Muscle of leg (tissue), 11 donors: ENCODE measurements around the gene GFI1B. TPM values are rescaled to one million over a fixed set of nuclear protein-coding genes. Genes with fewer than 3 reads are reported as not detected.
"Not testable (repeated sequence)": the region's sequence is repeated elsewhere in the genome, so short reads cannot be mapped to it uniquely, and the experiment has no call there.

Experiments used
- DNase-seq: peaks from one replicate; pipeline ENCODE4 v3.0.0; 2013
- H3K27ac ChIP-seq: one replicate; pipeline ENCODE4 v1.5.1; 2013; ENCODE audit warnings: mild to moderate bottlenecking, low read length, control low read depth
- H3K27me3 ChIP-seq: one replicate; pipeline ENCODE4 v1.6.1; 2013; ENCODE audit warnings: low read length; ENCODE audit not compliant: control insufficient read depth, insufficient read depth
- H3K36me3 ChIP-seq: one replicate; pipeline ENCODE4 v1.6.1; 2013; ENCODE audit warnings: low read length; ENCODE audit not compliant: control insufficient read depth, insufficient read depth
- H3K4me1 ChIP-seq: one replicate; pipeline ENCODE4 v1.6.1; 2013; ENCODE audit warnings: low read length; ENCODE audit not compliant: control insufficient read depth, insufficient read depth
- H3K4me3 ChIP-seq: one replicate; pipeline ENCODE4 v1.5.1; 2013; ENCODE audit warnings: low read length, control low read depth
- H3K9me3 ChIP-seq: replicated peaks from 2 replicates; pipeline ENCODE4 v1.6.1; 2013; ENCODE audit warnings: low read depth, low read length; ENCODE audit not compliant: control insufficient read depth
- WGBS: methylation state at CpG from one replicate; pipeline ENCODE4 v1.1.5; 2013; ENCODE audit warnings: missing lambda C conversion rate; ENCODE audit not compliant: insufficient coverage; 5-methylcytosine and 5-hydroxymethylcytosine counted together
- polyA plus RNA-seq, 8 donors: library from polyadenylated mRNA; unstranded; fragments of 120-200 nt; gene quantifications; one replicate each; pipeline versions ENCODE4 v1.2.1 to v1.2.3, GENCODE V29; 2013; ENCODE audit warnings: inconsistent platforms in 1 of 8, low replicate concordance in 1 of 8; ENCODE audit not compliant: insufficient read length in 8 of 8, insufficient read depth in 1 of 8
- total RNA-seq: library from RNA; stranded (reverse); fragments of 120-200 nt; gene quantifications from one replicate; pipeline ENCODE4 v1.2.4, GENCODE V29; 2013

The GFI1B gene
- total and polyA plus RNA-seq, 9 donors, result 0.13 to 1.1 (median 0.63) TPM

DNA sequence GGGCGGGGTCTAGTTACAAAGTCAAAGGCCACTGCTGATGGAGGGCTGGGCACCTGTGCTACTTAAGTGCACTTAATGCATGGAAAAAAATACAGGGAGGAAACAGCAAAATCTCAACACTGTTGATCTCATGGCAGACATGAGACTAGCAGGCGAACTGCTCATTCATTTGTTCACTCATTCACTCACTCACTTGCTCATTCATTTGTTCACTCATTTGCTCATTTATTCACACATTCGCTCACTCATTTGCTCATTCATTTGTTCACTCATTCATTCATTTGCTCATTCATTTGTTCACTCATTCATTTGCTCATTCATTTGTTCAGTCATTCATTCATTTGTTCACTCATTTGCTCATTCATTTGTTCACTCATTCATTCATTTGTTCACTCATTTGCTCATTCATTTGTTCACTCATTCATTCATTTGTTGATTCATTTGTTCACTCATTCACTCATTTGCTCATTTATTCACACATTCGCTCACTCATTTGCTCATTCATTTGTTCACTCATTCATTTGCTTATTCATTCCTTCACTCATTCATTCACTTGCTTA lies 11.6 kb downstream of the GFI1B start:
- not testable (repeated sequence) for DNase-seq, H3K27ac ChIP-seq, H3K36me3 ChIP-seq, H3K4me3 ChIP-seq, H3K9me3 ChIP-seq, H3K4me1 ChIP-seq
- WGBS, result 81% methylated on average over 3 of the region's 4 CpGs
- peaks cover 41% of the 10 kb centered on the region for H3K27me3 ChIP-seq

DNA sequence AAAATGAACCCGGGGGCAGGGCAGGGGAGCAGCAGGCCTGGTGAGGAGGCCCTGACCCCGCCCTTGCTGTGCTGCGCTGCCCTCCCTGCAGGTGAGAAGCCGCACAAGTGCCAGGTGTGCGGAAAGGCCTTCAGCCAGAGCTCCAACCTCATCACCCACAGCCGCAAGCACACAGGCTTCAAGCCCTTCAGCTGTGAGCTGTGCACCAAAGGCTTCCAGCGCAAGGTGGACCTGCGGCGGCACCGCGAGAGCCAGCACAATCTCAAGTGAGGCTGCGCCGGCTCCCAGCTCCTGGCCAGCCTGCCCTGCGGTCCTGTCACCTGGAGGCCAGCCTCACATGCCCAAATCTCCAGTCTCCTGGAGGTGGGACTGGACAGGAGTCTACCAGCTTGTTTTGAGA lies 12.3 kb downstream of the GFI1B start:
- 95% methylated on average over 12 of the region's 14 CpGs for WGBS
- Histone ChIP-seq H3K4me3 (no peak overlapping the region), H3K9me3 (no peaks in the 10 kb centered on the region), H3K36me3 (no peaks in the 10 kb centered on the region), H3K27me3 (peaks cover 46% of the 10 kb centered on the region), H3K4me1 (peaks cover 2% of the 10 kb centered on the region), H3K27ac (no peak overlapping the region)
- no peak for DNase-seq

- Histone ChIP-seq H3K9me3 (no peaks in the 10 kb centered on the region), H3K4me1 (peaks cover 2% of the 10 kb centered on the region), H3K27ac (no peak overlapping the region), H3K36me3 (no peaks in the 10 kb centered on the region), H3K4me3 (no peak overlapping the region), H3K27me3 (peaks cover 47% of the 10 kb centered on the region)
- 11% methylated on average over 13 of the region's 16 CpGs for WGBS
- DNase-seq, result no peak
These were observed 13.1 kb downstream of the GFI1B start for GRCh38 chr9:132991351-132992300.

DNA sequence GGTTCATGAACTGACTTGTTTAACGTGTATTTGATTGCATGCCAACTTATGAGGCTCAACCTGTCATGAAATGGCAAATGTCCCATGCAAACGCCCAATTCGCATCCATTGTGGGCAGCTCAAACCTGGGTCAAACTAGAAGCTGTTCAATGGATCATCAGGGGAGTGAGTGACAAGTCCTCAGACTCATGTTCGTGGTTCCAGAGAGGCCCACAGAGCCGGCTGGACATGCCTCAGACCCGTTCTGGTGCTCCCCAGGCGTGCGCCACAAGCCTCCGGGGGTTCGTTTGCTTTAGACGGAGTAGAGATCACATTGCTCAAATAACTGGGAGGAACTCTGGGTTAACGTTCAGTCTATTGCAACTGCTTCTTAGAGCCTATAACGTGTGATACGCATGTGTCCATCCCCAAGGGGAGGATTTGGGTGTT lies 15.0 kb downstream of the GFI1B start:
- peaks cover 2% of the 10 kb centered on the region for H3K4me1 ChIP-seq
- DNase-seq, result no peak
- no peaks in the 10 kb centered on the region for H3K36me3 ChIP-seq
- peaks cover 42% of the 10 kb centered on the region for H3K27me3 ChIP-seq
- 48% methylated on average over 14 of the region's 14 CpGs for WGBS
- H3K4me3 ChIP-seq, result no peak overlapping the region
- H3K9me3 ChIP-seq, result no peaks in the 10 kb centered on the region
- H3K27ac ChIP-seq, result no peak overlapping the region

GRCh38 chr9:132994410-132995120 lies 16.1 kb downstream of the GFI1B start:
- WGBS, result 20% methylated on average over 12 of the region's 13 CpGs
- no peak for DNase-seq
- Histone ChIP-seq H3K4me3 (no peak overlapping the region), H3K4me1 (peaks cover 2% of the 10 kb centered on the region), H3K9me3 (no peaks in the 10 kb centered on the region), H3K27me3 (peaks cover 43% of the 10 kb centered on the region), H3K27ac (no peak overlapping the region), H3K36me3 (no peaks in the 10 kb centered on the region)

DNA sequence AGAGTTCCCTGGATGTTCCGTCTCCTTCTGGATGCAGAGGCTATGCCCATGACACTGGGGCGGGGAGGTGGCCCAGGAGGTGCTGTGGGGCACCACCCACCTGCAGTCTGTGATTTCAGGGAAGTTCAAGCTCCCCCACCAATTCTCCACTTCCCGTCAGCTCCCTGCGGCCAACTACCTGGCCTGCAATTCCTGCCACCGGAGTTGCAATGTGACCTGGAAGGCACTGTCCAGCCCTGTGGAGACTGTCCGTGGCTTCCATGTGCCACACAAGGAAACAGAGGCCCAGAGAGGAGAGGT lies 16.6 kb downstream of the GFI1B start:
- H3K27ac ChIP-seq, result no peak overlapping the region
- peaks cover 2% of the 10 kb centered on the region for H3K4me1 ChIP-seq
- DNase-seq, result no peak
- peaks cover 44% of the 10 kb centered on the region for H3K27me3 ChIP-seq
- 71% methylated on average over 6 of the region's 6 CpGs for WGBS
- no peak overlapping the region for H3K4me3 ChIP-seq
- H3K36me3 ChIP-seq, result no peaks in the 10 kb centered on the region
- no peaks in the 10 kb centered on the region for H3K9me3 ChIP-seq

DNA sequence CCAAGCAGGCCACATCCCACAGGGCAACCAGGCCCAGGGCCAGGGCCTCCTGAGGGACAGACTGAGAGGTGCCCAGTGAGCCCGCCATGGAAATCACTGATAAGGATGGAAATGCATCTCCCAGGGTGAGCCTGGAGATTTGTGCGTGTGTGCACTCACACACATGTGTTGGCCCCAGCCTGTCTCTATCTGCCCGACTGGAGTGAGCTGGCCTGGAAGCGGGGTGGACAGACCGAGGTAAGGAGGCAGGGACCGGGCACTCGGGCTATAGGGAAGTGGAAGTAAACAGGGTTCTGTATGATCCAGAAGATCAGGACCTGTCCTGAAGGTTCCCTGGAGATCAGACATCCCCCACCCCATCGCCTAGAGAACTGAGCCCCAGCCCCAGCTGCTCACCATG lies 17.4 kb downstream of the GFI1B start:
- H3K36me3 ChIP-seq, result no peaks in the 10 kb centered on the region
- H3K9me3 ChIP-seq, result no peaks in the 10 kb centered on the region
- H3K4me3 ChIP-seq, result no peak overlapping the region
- peaks cover 2% of the 10 kb centered on the region for H3K4me1 ChIP-seq
- 87% methylated on average over 3 of the region's 8 CpGs for WGBS
- peaks cover 48% of the 10 kb centered on the region for H3K27me3 ChIP-seq
- no peak for DNase-seq
- no peak overlapping the region for H3K27ac ChIP-seq

DNA sequence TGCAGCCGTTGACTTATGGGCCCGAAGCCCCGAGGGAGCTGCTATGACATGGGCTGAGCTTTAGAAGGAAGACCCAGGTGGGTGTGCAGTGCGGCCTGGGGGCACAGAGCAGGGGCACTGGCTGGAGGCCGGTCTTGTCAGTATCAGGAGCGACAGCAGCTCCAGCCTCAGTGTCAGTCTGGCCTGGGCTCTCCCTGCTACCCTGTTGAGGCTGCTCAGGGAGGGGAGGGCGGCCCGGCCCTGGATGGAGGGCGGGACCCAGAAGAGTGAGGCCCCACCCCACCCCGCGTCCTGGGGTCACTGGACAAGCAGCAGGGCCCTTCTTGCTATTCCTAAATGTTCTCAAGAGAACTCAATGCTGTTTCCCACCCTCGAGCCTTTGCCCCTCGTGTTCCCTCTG lies 18.0 kb downstream of the GFI1B start:
- peaks cover 43% of the 10 kb centered on the region for H3K27me3 ChIP-seq

DNA sequence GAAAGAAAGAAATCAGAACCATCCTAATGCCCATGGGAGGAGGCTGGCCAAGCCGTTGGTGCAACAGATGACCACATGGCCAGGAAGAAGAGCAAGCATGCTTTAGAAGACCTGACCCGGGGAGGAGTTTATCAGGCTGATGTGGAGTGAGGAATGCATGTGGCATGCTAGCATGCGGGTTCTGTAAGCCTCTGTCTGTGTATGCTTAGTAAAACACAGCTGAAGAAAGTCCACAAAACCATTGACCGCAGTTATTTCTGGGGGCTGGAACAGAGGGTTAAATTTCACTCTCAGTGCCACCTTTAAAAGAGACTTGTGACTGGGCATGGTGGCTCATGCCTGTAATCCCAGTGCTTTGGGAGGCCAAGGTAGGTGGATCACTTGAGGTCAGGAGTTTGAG lies 19.1 kb downstream of the GFI1B start:
- 66% methylated on average over 3 of the region's 4 CpGs for WGBS
- no peak for DNase-seq
- H3K27ac ChIP-seq, result no peak overlapping the region

More for the DNA sequence above, 18.0 kb downstream of the GFI1B start:
- Histone ChIP-seq H3K36me3 (no peaks in the 10 kb centered on the region), H3K4me1 (peaks cover 2% of the 10 kb centered on the region), H3K4me3 (no peak overlapping the region), H3K9me3 (no peaks in the 10 kb centered on the region), H3K27ac (no peak overlapping the region)
- 70% methylated on average over 10 of the region's 13 CpGs for WGBS
- DNase-seq, result no peak

DNA sequence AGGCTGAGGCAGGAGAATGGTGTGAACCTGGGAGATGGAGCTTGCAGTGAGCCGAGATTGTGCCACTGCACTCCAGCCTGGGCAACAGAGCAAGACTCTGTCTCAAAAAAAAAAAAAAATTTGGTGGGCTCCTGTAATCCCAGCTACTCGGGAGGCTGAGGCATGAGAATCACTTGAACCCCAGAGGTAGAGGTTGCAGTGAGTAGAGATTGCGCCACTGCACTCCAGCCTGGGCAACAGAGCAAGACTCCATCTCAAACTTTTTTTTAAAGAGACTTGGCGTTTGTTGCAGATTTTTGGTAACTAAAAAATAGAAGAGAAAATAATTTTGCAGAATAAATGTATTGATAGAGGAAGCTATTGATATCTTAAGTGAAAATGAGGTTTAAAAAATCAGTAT lies 19.7 kb downstream of the GFI1B start:
- H3K4me3 ChIP-seq, H3K36me3 ChIP-seq, H3K4me1 ChIP-seq, H3K9me3 ChIP-seq, DNase-seq, H3K27ac ChIP-seq: not testable (repeated sequence)
- 80% methylated on average over 2 of the region's 4 CpGs for WGBS
- H3K27me3 ChIP-seq, result peaks cover 39% of the 10 kb centered on the region

More for the DNA sequence above, 19.1 kb downstream of the GFI1B start:
- Histone ChIP-seq H3K27me3 (peaks cover 38% of the 10 kb centered on the region), H3K4me3 (no peak overlapping the region), H3K4me1 (peaks cover 2% of the 10 kb centered on the region), H3K9me3 (no peaks in the 10 kb centered on the region), H3K36me3 (no peaks in the 10 kb centered on the region)
